H9 (cell line): ENCODE results near the gene PRR5L. TPM values are rescaled to one million over a fixed set of nuclear protein-coding genes. Genes with fewer than 3 reads are reported as not detected.

Source experiments
- DNase-seq: peaks from one replicate; pipeline ENCODE4 v3.0.0-alpha.2; 2017
- H2AFZ ChIP-seq: one replicate; pipeline ENCODE4 v1.6.1; 2013; ENCODE audit warnings: mild to moderate bottlenecking, low read length, control low read depth, moderate library complexity
- H2AK5ac ChIP-seq: 2 replicates; pipeline ENCODE4 v1.6.1; 2013; ENCODE audit warnings: low read length, control low read depth, mixed read lengths; ENCODE audit not compliant: insufficient read length
- H2BK120ac ChIP-seq: one replicate; pipeline ENCODE4 v1.6.1; 2013; ENCODE audit warnings: low read depth, mild to moderate bottlenecking, low read length, control low read depth, inconsistent platforms; ENCODE audit not compliant: poor library complexity, severe bottlenecking
- H2BK12ac ChIP-seq: 2 replicates; pipeline ENCODE4 v1.6.1; 2013; ENCODE audit warnings: low read length, control low read depth, mixed read lengths, low read depth; ENCODE audit not compliant: insufficient read length
- H2BK15ac ChIP-seq: 2 replicates; pipeline ENCODE4 v1.6.1; 2013; ENCODE audit warnings: low read depth, low read length, control low read depth
- H2BK20ac ChIP-seq: one replicate; pipeline ENCODE4 v1.6.1; 2013; ENCODE audit warnings: low read depth, mild to moderate bottlenecking, low read length, control low read depth, inconsistent platforms; ENCODE audit not compliant: poor library complexity, severe bottlenecking
- H2BK5ac ChIP-seq: 2 replicates; pipeline ENCODE4 v1.6.1; 2013; ENCODE audit warnings: low read length, control low read depth, mixed read lengths; ENCODE audit not compliant: insufficient read length
- H3K14ac ChIP-seq: 2 replicates; pipeline ENCODE4 v1.6.1; 2013; ENCODE audit warnings: low read length, control low read depth; ENCODE audit not compliant: insufficient read depth
- H3K18ac ChIP-seq: 2 replicates; pipeline ENCODE4 v1.6.1; 2013; ENCODE audit warnings: low read depth, mild to moderate bottlenecking, mixed read lengths, low read length, control low read depth; ENCODE audit not compliant: insufficient read length
- H3K23ac ChIP-seq: 2 replicates; pipeline ENCODE4 v1.6.1; 2013; ENCODE audit warnings: low read length, control low read depth, mixed read lengths, low read depth; ENCODE audit not compliant: insufficient read length
- H3K23me2 ChIP-seq: 2 replicates; pipeline ENCODE4 v1.6.1; 2013; ENCODE audit warnings: low read depth, mild to moderate bottlenecking, mixed read lengths, low read length, control low read depth; ENCODE audit not compliant: insufficient read length, poor library complexity, severe bottlenecking
- H3K27ac ChIP-seq: 2 replicates; pipeline ENCODE4 v1.5.1; 2013; ENCODE audit warnings: low read length, control low read depth, mixed read lengths, low read depth; ENCODE audit not compliant: insufficient read length
- H3K27me3 ChIP-seq: 2 replicates; pipeline ENCODE4 v1.6.1; 2013; ENCODE audit warnings: low read length, control low read depth, inconsistent platforms; ENCODE audit not compliant: insufficient read depth
- H3K4ac ChIP-seq: 2 replicates; pipeline ENCODE4 v1.6.1; 2013; ENCODE audit warnings: low read depth, mild to moderate bottlenecking, control low read depth, inconsistent platforms, low read length, moderate library complexity
- H3K4me1 ChIP-seq: 2 replicates; pipeline ENCODE4 v1.6.1; 2013; ENCODE audit warnings: low read length, control low read depth, inconsistent platforms; ENCODE audit not compliant: insufficient read depth
- H3K4me2 ChIP-seq: 2 replicates; pipeline ENCODE4 v1.6.1; 2013; ENCODE audit warnings: low read length, control low read depth, mixed read lengths; ENCODE audit not compliant: insufficient read length, insufficient read depth
- H3K56ac ChIP-seq: 2 replicates; pipeline ENCODE4 v1.6.1; 2013; ENCODE audit warnings: low read depth, mild to moderate bottlenecking, mixed read lengths, low read length, control low read depth; ENCODE audit not compliant: insufficient read length
- H3K79me1 ChIP-seq: 2 replicates; pipeline ENCODE4 v1.6.1; 2013; ENCODE audit warnings: low read depth, mild to moderate bottlenecking, moderate library complexity, low read length, control low read depth, inconsistent platforms; ENCODE audit not compliant: insufficient read depth, poor library complexity, severe bottlenecking
- H3K79me2 ChIP-seq: 2 replicates; pipeline ENCODE4 v1.6.1; 2013; ENCODE audit warnings: low read length, control low read depth, inconsistent platforms; ENCODE audit not compliant: insufficient read depth
- H3K9ac ChIP-seq: 2 replicates; pipeline ENCODE4 v1.6.1; 2013; ENCODE audit warnings: low read length, control low read depth, mixed read lengths; ENCODE audit not compliant: insufficient read length; ENCODE audit errors: extremely low read depth
- H3K9me3 ChIP-seq: one replicate; pipeline ENCODE4 v1.6.1; 2013; ENCODE audit warnings: low read depth, low read length, inconsistent platforms; ENCODE audit not compliant: control insufficient read depth
- H3T11ph ChIP-seq: one replicate; pipeline ENCODE4 v1.6.1; 2013; ENCODE audit warnings: mild to moderate bottlenecking, low read length, control low read depth, inconsistent platforms
- H4K20me1 ChIP-seq: one replicate; pipeline ENCODE4 v1.6.1; 2013; ENCODE audit not compliant: control insufficient read depth, insufficient read length, insufficient read depth
- H4K5ac ChIP-seq: 2 replicates; pipeline ENCODE4 v1.6.1; 2013; ENCODE audit warnings: low read depth, mild to moderate bottlenecking, mixed read lengths, low read length, control low read depth; ENCODE audit not compliant: insufficient read length
- H4K8ac ChIP-seq: replicated peaks from 2 replicates; pipeline ENCODE4 v1.6.1; 2013; ENCODE audit warnings: low read length, control low read depth, mixed read lengths, low read depth; ENCODE audit not compliant: insufficient read length
- H4K91ac ChIP-seq: 2 replicates; pipeline ENCODE4 v1.6.1; 2013; ENCODE audit warnings: low read depth, mild to moderate bottlenecking, moderate library complexity, mixed read lengths, low read length, control low read depth; ENCODE audit not compliant: insufficient read length
- H3K27ac Mint-ChIP-seq, 3 experiments: 2 replicates in 2 of 3; 3 replicates in 1 of 3; pipeline ENCODE4 v1.8.0; 2020 to 2021; ENCODE audit warnings: mixed read lengths in 3 of 3, mild to moderate bottlenecking in 1 of 3, moderate library complexity in 1 of 3
- H3K27me3 Mint-ChIP-seq: 2 replicates; pipeline ENCODE4 v1.8.0; 2021; ENCODE audit warnings: low read depth, mild to moderate bottlenecking, moderate library complexity, mixed read lengths
- H3K36me3 Mint-ChIP-seq, 3 experiments: 2 replicates in 2 of 3; 3 replicates in 1 of 3; pipeline ENCODE4 v1.8.0; 2020 to 2021; ENCODE audit warnings: low read depth in 3 of 3, mixed read lengths in 3 of 3; ENCODE audit not compliant: insufficient read depth in 1 of 3
- H3K4me1 Mint-ChIP-seq, 2 experiments: 2 replicates each; pipeline ENCODE4 v1.8.0; 2020; ENCODE audit warnings: mixed read lengths in 2 of 2
- H3K4me3 Mint-ChIP-seq, 2 experiments: 2 replicates in 1 of 2; 3 replicates in 1 of 2; pipeline ENCODE4 v1.8.0; 2020 to 2021; ENCODE audit warnings: mild to moderate bottlenecking in 2 of 2, mixed read lengths in 2 of 2, moderate library complexity in 1 of 2
- H3K9me3 Mint-ChIP-seq, 2 experiments: 2 replicates in 1 of 2; 3 replicates in 1 of 2; pipeline ENCODE4 v1.8.0; 2020; ENCODE audit warnings: mild to moderate bottlenecking in 2 of 2, mixed read lengths in 2 of 2, moderate library complexity in 1 of 2
- WGBS: extraction: QIAGEN DNeasy Blood & Tissue Kit; methylation state at CpG from one replicate; pipeline ENCODE4 v1.1.7; 2013; ENCODE audit warnings: missing lambda C conversion rate, low lambda C conversion rate, mixed read lengths; ENCODE audit not compliant: insufficient read length; ENCODE audit errors: extremely low coverage; 5-methylcytosine and 5-hydroxymethylcytosine counted together
- total RNA-seq: library from RNA; stranded (reverse); gene quantifications from 2 replicates; pipeline ENCODE4 v1.2.1, GENCODE V29; 2021
- TF ChIP-seq, protein P1 (sequence below): fragments of 200-600 bp; sonication (generic); conservative IDR thresholded peaks from 3 replicates; pipeline ENCODE4 v1.8.0; 2021; ENCODE audit warnings: antibody characterized with exemption, mild to moderate bottlenecking

PRR5L gene
- total RNA-seq, 1 experiment from 2014 or later = 5.6 TPM

DNA sequence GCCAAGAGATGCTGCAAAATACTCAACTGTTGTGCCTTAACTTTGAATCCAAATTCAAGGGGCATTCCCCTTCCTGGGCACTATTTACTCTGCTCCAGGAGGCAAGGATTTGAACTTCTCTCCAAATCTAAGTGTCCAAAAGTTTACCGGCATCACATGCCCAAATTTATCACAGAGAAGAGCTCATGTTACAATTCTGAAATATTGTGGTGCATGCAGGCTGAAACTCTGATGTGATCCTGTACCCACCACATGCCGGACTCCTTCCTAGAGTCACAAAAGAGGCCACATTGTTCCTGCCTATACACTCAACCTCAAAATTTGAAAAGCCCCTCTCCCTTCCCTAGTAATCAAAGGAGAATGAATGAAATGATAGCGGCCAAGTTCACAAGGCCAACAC, 212.7 kb downstream of the PRR5L start:
- no peak overlapping the region for H4K91ac ChIP-seq
- H4K20me1 ChIP-seq = no peaks in the 10 kb centered on the region
- H3K27me3 Mint-ChIP-seq = peaks cover 17% of the 10 kb centered on the region
- no peaks in the 10 kb centered on the region for H3K79me1 ChIP-seq
- no peak overlapping the region for H3K14ac ChIP-seq
- H3K23me2 ChIP-seq = peaks cover 7% of the 10 kb centered on the region
- H2BK120ac ChIP-seq = no peak overlapping the region
- no peak overlapping the region for H2BK12ac ChIP-seq
- H2BK20ac ChIP-seq = no peak overlapping the region
- no peak overlapping the region for H3K56ac ChIP-seq
- H3K23ac ChIP-seq = no peak overlapping the region
- no peak overlapping the region for H4K8ac ChIP-seq
- no peak overlapping the region for H2AFZ ChIP-seq
- H2AK5ac ChIP-seq = no peak overlapping the region
- WGBS = no CpG with 5 or more reads among the region's 3 CpGs
- TF ChIP-seq, protein P1, sequence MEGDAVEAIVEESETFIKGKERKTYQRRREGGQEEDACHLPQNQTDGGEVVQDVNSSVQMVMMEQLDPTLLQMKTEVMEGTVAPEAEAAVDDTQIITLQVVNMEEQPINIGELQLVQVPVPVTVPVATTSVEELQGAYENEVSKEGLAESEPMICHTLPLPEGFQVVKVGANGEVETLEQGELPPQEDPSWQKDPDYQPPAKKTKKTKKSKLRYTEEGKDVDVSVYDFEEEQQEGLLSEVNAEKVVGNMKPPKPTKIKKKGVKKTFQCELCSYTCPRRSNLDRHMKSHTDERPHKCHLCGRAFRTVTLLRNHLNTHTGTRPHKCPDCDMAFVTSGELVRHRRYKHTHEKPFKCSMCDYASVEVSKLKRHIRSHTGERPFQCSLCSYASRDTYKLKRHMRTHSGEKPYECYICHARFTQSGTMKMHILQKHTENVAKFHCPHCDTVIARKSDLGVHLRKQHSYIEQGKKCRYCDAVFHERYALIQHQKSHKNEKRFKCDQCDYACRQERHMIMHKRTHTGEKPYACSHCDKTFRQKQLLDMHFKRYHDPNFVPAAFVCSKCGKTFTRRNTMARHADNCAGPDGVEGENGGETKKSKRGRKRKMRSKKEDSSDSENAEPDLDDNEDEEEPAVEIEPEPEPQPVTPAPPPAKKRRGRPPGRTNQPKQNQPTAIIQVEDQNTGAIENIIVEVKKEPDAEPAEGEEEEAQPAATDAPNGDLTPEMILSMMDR = no peak
- peak overlapping the region; percentile 70 for H3K4me2 ChIP-seq
- H3K9me3 ChIP-seq = no peaks in the 10 kb centered on the region
- peak overlapping the region; percentile 93 to 98 for H3K4me3 Mint-ChIP-seq
- H3K4ac ChIP-seq = no peak overlapping the region
- H3K79me2 ChIP-seq = no peaks in the 10 kb centered on the region
- no peak overlapping the region for H3K9ac ChIP-seq
- no peak overlapping the region for H4K5ac ChIP-seq
- peaks cover 0 to 2% (median 0%) of the 10 kb centered on the region in 3 experiments; a peak in 2 of 7 replicates for H3K36me3 Mint-ChIP-seq
- H3K4me1 Mint-ChIP-seq = peaks cover 15 to 17% of the 10 kb centered on the region in 2 experiments
- H2BK15ac ChIP-seq = no peak overlapping the region
- no peak for DNase-seq
- no peak overlapping the region for H2BK5ac ChIP-seq
- peaks cover 2% of the 10 kb centered on the region; the same call in 1 of the 2 replicates for H3K4me1 ChIP-seq
- H3K18ac ChIP-seq = no peak overlapping the region
- no peaks in the 10 kb centered on the region; a peak in 1 of 5 replicates for H3K9me3 Mint-ChIP-seq
- no peaks in the 10 kb centered on the region for H3K27me3 ChIP-seq
- no peak overlapping the region for H3T11ph ChIP-seq
- no peak overlapping the region for H3K27ac Mint-ChIP-seq
- H3K27ac ChIP-seq = no peak overlapping the region
